Measurements from ENCODE around the gene FZD7. TPM values are rescaled to one million over a fixed set of nuclear protein-coding genes. Genes with fewer than 3 reads are reported as not detected.

Gene FZD7
- total and polyA plus RNA-seq, 4 donors, result 18.5 to 26.4 (median 22.9) TPM

GRCh38 chr2:202022755-202023154, 10.9 kb upstream of the FZD7 start:
- no peaks in the 10 kb centered on the region for H3K9me3 ChIP-seq (ENCODE audit: control insufficient read depth, insufficient read depth, low read length)
- H3K27ac ChIP-seq (ENCODE audit: low read depth, low read length), result no peak overlapping the region
- H3K4me1 ChIP-seq (ENCODE audit: control insufficient read depth, insufficient read depth, low read length), result peaks cover 16% of the 10 kb centered on the region
- DNase-seq (ENCODE audit: low read depth in 4 of 6, low spot score in 6 of 6), result peak in 2 of 6 donors; percentile 25 to 37
- no peaks in the 10 kb centered on the region for H3K36me3 ChIP-seq (ENCODE audit: control insufficient read depth, insufficient read depth, low read length)
- peaks cover 3% of the 10 kb centered on the region for H3K27me3 ChIP-seq (ENCODE audit: control insufficient read depth, insufficient read depth, low read length)
- no peak overlapping the region for H3K4me3 ChIP-seq (ENCODE audit: low read depth, low read length)
- 63% methylated on average over 1 of the region's 8 CpGs for whole genome bisulfite sequencing (ENCODE audit: insufficient coverage)

- peaks cover 16% of the 10 kb centered on the region for H3K4me1 ChIP-seq (ENCODE audit: control insufficient read depth, insufficient read depth, low read length)
- no peaks in the 10 kb centered on the region for H3K9me3 ChIP-seq (ENCODE audit: control insufficient read depth, insufficient read depth, low read length)
- H3K27me3 ChIP-seq (ENCODE audit: control insufficient read depth, insufficient read depth, low read length), result peaks cover 3% of the 10 kb centered on the region
- H3K27ac ChIP-seq (ENCODE audit: low read depth, low read length), result peak overlapping the region; percentile 6
- H3K4me3 ChIP-seq (ENCODE audit: low read depth, low read length), result no peak overlapping the region
- WGBS (ENCODE audit: insufficient coverage), result 23% methylated on average over 3 of the region's 10 CpGs
- peak in 1 of 6 donors; percentile 45 for DNase-seq (ENCODE audit: low read depth in 4 of 6, low spot score in 6 of 6)
- H3K36me3 ChIP-seq (ENCODE audit: control insufficient read depth, insufficient read depth, low read length), result no peaks in the 10 kb centered on the region
Observed at GRCh38 chr2:202023198-202023903, 10.3 kb upstream of the FZD7 start.

- Histone ChIP-seq H3K4me3 (ENCODE audit: low read depth, low read length) (no peak overlapping the region), H3K9me3 (ENCODE audit: control insufficient read depth, insufficient read depth, low read length) (no peaks in the 10 kb centered on the region), H3K36me3 (ENCODE audit: control insufficient read depth, insufficient read depth, low read length) (no peaks in the 10 kb centered on the region), H3K27ac (ENCODE audit: low read depth, low read length) (peak overlapping the region; percentile 6), H3K27me3 (ENCODE audit: control insufficient read depth, insufficient read depth, low read length) (peaks cover 3% of the 10 kb centered on the region), H3K4me1 (ENCODE audit: control insufficient read depth, insufficient read depth, low read length) (peaks cover 16% of the 10 kb centered on the region)
- peak in 1 of 6 donors; percentile 46 for DNase-seq (ENCODE audit: low read depth in 4 of 6, low spot score in 6 of 6)
- 69% methylated on average over 8 of the region's 8 CpGs for WGBS (ENCODE audit: insufficient coverage)
Observed at GRCh38 chr2:202023904-202024266, 9.8 kb upstream of the FZD7 start.

GRCh38 chr2:202024871-202025270, 8.8 kb upstream of the FZD7 start:
- no peak for DNase-seq (ENCODE audit: low read depth in 4 of 6, low spot score in 6 of 6)

GRCh38 chr2:202025816-202026215, 7.8 kb upstream of the FZD7 start:
- peaks cover 4% of the 10 kb centered on the region for H3K27me3 ChIP-seq (ENCODE audit: control insufficient read depth, insufficient read depth, low read length)
- H3K36me3 ChIP-seq (ENCODE audit: control insufficient read depth, insufficient read depth, low read length), result no peaks in the 10 kb centered on the region
- no peak overlapping the region for H3K27ac ChIP-seq (ENCODE audit: low read depth, low read length)
- H3K9me3 ChIP-seq (ENCODE audit: control insufficient read depth, insufficient read depth, low read length), result no peaks in the 10 kb centered on the region
- peaks cover 12% of the 10 kb centered on the region for H3K4me1 ChIP-seq (ENCODE audit: control insufficient read depth, insufficient read depth, low read length)
- DNase-seq (ENCODE audit: low read depth in 4 of 6, low spot score in 6 of 6), result no peak
- 77% methylated on average over 3 of the region's 5 CpGs for WGBS (ENCODE audit: insufficient coverage)
- H3K4me3 ChIP-seq (ENCODE audit: low read depth, low read length), result no peak overlapping the region

More at GRCh38 chr2:202024871-202025270, 8.8 kb upstream of the FZD7 start:
- peaks cover 16% of the 10 kb centered on the region for H3K4me1 ChIP-seq (ENCODE audit: control insufficient read depth, insufficient read depth, low read length)
- 93% methylated on average over 3 of the region's 9 CpGs for WGBS (ENCODE audit: insufficient coverage)
- peaks cover 1% of the 10 kb centered on the region for H3K27me3 ChIP-seq (ENCODE audit: control insufficient read depth, insufficient read depth, low read length)
- H3K36me3 ChIP-seq (ENCODE audit: control insufficient read depth, insufficient read depth, low read length), result no peaks in the 10 kb centered on the region
- no peak overlapping the region for H3K4me3 ChIP-seq (ENCODE audit: low read depth, low read length)
- no peaks in the 10 kb centered on the region for H3K9me3 ChIP-seq (ENCODE audit: control insufficient read depth, insufficient read depth, low read length)
- no peak overlapping the region for H3K27ac ChIP-seq (ENCODE audit: low read depth, low read length)

- 95% methylated on average over 5 of the region's 5 CpGs for WGBS (ENCODE audit: insufficient coverage)
- H3K4me3 ChIP-seq (ENCODE audit: low read depth, low read length), result no peak overlapping the region
- DNase-seq (ENCODE audit: low read depth in 4 of 6, low spot score in 6 of 6), result no peak
- peaks cover 5% of the 10 kb centered on the region for H3K27me3 ChIP-seq (ENCODE audit: control insufficient read depth, insufficient read depth, low read length)
- H3K9me3 ChIP-seq (ENCODE audit: control insufficient read depth, insufficient read depth, low read length), result no peaks in the 10 kb centered on the region
- no peaks in the 10 kb centered on the region for H3K36me3 ChIP-seq (ENCODE audit: control insufficient read depth, insufficient read depth, low read length)
- H3K4me1 ChIP-seq (ENCODE audit: control insufficient read depth, insufficient read depth, low read length), result peaks cover 12% of the 10 kb centered on the region
- H3K27ac ChIP-seq (ENCODE audit: low read depth, low read length), result no peak overlapping the region
Observed at GRCh38 chr2:202026507-202026906, 7.1 kb upstream of the FZD7 start.

- Histone ChIP-seq H3K4me3 (ENCODE audit: low read depth, low read length) (no peak overlapping the region), H3K27me3 (ENCODE audit: control insufficient read depth, insufficient read depth, low read length) (peaks cover 36% of the 10 kb centered on the region), H3K27ac (ENCODE audit: low read depth, low read length) (no peak overlapping the region), H3K36me3 (ENCODE audit: control insufficient read depth, insufficient read depth, low read length) (peaks cover under 1% of the 10 kb centered on the region), H3K9me3 (ENCODE audit: control insufficient read depth, insufficient read depth, low read length) (no peaks in the 10 kb centered on the region), H3K4me1 (ENCODE audit: control insufficient read depth, insufficient read depth, low read length) (peaks cover 28% of the 10 kb centered on the region)
- WGBS (ENCODE audit: insufficient coverage), result 93% methylated on average over 4 of the region's 4 CpGs
- peak in 1 of 6 donors; percentile 30 for DNase-seq (ENCODE audit: low read depth in 4 of 6, low spot score in 6 of 6)
Observed at GRCh38 chr2:202030691-202031090, 3.0 kb upstream of the FZD7 start.

- DNase-seq (ENCODE audit: low read depth in 4 of 6, low spot score in 6 of 6), result no peak
- no peak overlapping the region for H3K27ac ChIP-seq (ENCODE audit: low read depth, low read length)
- WGBS (ENCODE audit: insufficient coverage), result no CpG with 5 or more reads among the region's 4 CpGs
Observed at GRCh38 chr2:202031246-202031951, 2.3 kb upstream of the FZD7 start.

GRCh38 chr2:202032846-202033316, 774 bp upstream of the FZD7 start:
- Histone ChIP-seq H3K36me3 (ENCODE audit: control insufficient read depth, insufficient read depth, low read length) (peaks cover 4% of the 10 kb centered on the region), H3K4me3 (ENCODE audit: low read depth, low read length) (peak overlapping the region; percentile 88), H3K9me3 (ENCODE audit: control insufficient read depth, insufficient read depth, low read length) (no peaks in the 10 kb centered on the region), H3K4me1 (ENCODE audit: control insufficient read depth, insufficient read depth, low read length) (peaks cover 35% of the 10 kb centered on the region), H3K27ac (ENCODE audit: low read depth, low read length) (peak overlapping the region; percentile 100), H3K27me3 (ENCODE audit: control insufficient read depth, insufficient read depth, low read length) (peaks cover 55% of the 10 kb centered on the region)
- DNase-seq (ENCODE audit: low read depth in 4 of 6, low spot score in 6 of 6), result peak in 2 of 6 donors; percentile 62 to 83
- WGBS (ENCODE audit: insufficient coverage), result 0% methylated on average over 38 of the region's 42 CpGs

More at GRCh38 chr2:202031246-202031951, 2.3 kb upstream of the FZD7 start:
- Histone ChIP-seq H3K9me3 (ENCODE audit: control insufficient read depth, insufficient read depth, low read length) (no peaks in the 10 kb centered on the region), H3K36me3 (ENCODE audit: control insufficient read depth, insufficient read depth, low read length) (peaks cover 4% of the 10 kb centered on the region), H3K4me1 (ENCODE audit: control insufficient read depth, insufficient read depth, low read length) (peaks cover 32% of the 10 kb centered on the region), H3K4me3 (ENCODE audit: low read depth, low read length) (no peak overlapping the region), H3K27me3 (ENCODE audit: control insufficient read depth, insufficient read depth, low read length) (peaks cover 43% of the 10 kb centered on the region)

Measured in spinal cord (tissue), 10 donors.